Measurements from ENCODE around the gene SHBG. TPM values are rescaled to one million over a fixed set of nuclear protein-coding genes. Genes with fewer than 3 reads are reported as not detected.

The SHBG gene
- under 1 TPM in 1 of 4 donors, not detected in 3; 0.83 TPM for total RNA-seq

GRCh38 chr17:7629939-7630571 is at the start of gene SHBG:
Gene SHBG, plus strand, starts transcription at chr17:7630135. Its CDS starts 38 bp downstream, at chr17:7630173.
- no peaks in the 10 kb centered on the region for H3K36me3 ChIP-seq
- no peaks in the 10 kb centered on the region for H3K9me3 ChIP-seq
- peaks cover 5 to 12% of the 10 kb centered on the region in 2 donors for H3K4me1 ChIP-seq
- H3K27me3 ChIP-seq: no peaks in the 10 kb centered on the region
- intact Hi-C loops (cut with DNase I): loop anchor here (5.0 kb wide), 1 partner anchor 57 kb away; the partner anchor contains the start of genes TP53 and WRAP53
- no peak within 1 kb of the TSS for H3K4me3 ChIP-seq (replicated peaks in 1 of 3)
- TF ChIP-seq CTCF (IDR thresholded peaks at IDR 0.05) (no peak), POLR2A (IDR thresholded peaks at IDR 0.05) (no peak)
- H3K27ac ChIP-seq: no peak within 1 kb of the TSS
- 75% methylated on average over 11 to 13 of the region's 13 CpGs for WGBS, 2 donors
- DNase-seq: no peak

DNA sequence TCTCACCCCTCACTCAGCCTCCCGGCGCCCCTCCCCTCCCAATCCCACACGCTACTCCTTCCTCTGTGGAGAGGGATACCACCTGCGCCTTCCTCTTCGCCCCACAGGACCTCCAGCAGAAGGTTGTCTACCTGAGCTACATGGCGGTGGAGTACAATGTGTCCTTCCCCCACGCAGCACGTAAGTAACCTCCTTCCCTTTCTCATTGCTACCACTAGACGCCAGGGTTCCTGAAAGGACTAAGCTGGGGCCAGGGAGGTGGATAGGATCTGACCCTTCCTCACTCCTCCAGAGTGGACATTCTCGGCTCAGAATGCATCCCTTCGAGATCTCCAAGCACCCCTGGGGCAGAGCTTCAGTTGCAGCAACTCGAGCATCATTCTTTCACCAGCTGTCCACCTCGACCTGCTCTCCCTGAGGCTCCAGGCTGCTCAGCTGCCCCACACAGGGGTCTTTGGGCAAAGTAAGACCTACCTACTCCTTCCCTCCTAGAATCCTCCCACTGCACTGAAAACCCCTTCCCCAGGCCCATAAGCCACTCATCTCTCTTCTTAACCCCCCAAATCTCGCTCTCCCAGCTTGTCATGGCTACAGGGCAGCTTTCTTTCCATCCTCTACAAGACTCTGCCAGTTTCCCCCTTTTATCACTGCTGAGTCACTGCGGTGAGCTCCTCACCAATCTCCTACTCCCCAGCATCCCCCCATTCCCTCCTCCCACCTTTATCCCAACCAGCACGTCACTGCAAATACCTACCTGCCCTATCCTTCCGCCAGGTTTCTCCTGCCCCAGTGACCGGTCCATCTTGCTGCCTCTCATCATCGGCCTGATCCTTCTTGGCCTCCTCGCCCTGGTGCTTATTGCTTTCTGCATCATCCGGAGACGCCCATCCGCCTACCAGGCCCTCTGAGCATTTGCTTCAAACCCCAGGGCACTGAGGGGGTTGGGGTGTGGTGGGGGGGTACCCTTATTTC is 49.0 kb upstream of the SHBG start:
- TF ChIP-seq POLR2A (IDR thresholded peaks at IDR 0.05): no peak
- no peak for TF ChIP-seq CTCF (IDR thresholded peaks at IDR 0.05)
- intact Hi-C loops (cut with DNase I): no loop called here
- no peak for DNase-seq
- no peaks in the 10 kb centered on the region for H3K9me3 ChIP-seq
- peak overlapping the region in 2 of 3 donors; percentile 82 to 85 for H3K27ac ChIP-seq
- WGBS, 2 donors: 84 to 88% methylated on average over 23 of the region's 23 CpGs
- H3K4me1 ChIP-seq: peaks cover 20 to 44% of the 10 kb centered on the region in 2 donors
- H3K27me3 ChIP-seq: no peaks in the 10 kb centered on the region
- H3K4me3 ChIP-seq (replicated peaks in 1 of 3): no peak overlapping the region
- H3K36me3 ChIP-seq: peaks cover 30 to 31% of the 10 kb centered on the region in 2 donors

- Histone ChIP-seq H3K27me3 (no peaks in the 10 kb centered on the region), H3K9me3 (no peaks in the 10 kb centered on the region), H3K36me3 (peaks cover 13 to 21% of the 10 kb centered on the region in 2 donors), H3K27ac (peak overlapping the region; percentile 84 to 97 (median 90)), H3K4me1 (peaks cover 20 to 43% of the 10 kb centered on the region in 2 donors), H3K4me3 (replicated peaks in 1 of 3) (peak overlapping the region in 1 of 3 donors; percentile 49)
- WGBS, 2 donors: 80 to 93% methylated on average over 11 to 22 of the region's 36 CpGs
- no peak for DNase-seq
- intact Hi-C loops (cut with DNase I): no loop called here
- TF ChIP-seq CTCF (IDR thresholded peaks at IDR 0.05) (no peak), POLR2A (IDR thresholded peaks at IDR 0.05) (no peak)
Measured at GRCh38 chr17:7582396-7583252, 47.3 kb upstream of the SHBG start.

- H3K9me3 ChIP-seq: no peaks in the 10 kb centered on the region
- no peaks in the 10 kb centered on the region for H3K27me3 ChIP-seq
- intact Hi-C loops (cut with DNase I): no loop called here
- peak within 1 kb of the TSS; percentile 84 to 97 (median 90) for H3K27ac ChIP-seq
- peak; percentile 96 to 97 for DNase-seq
- H3K4me3 ChIP-seq (replicated peaks in 1 of 3): peak within 1 kb of the TSS; percentile 35 to 49 (median 48)
- peaks cover 20 to 44% of the 10 kb centered on the region in 2 donors for H3K4me1 ChIP-seq
- WGBS, 2 donors: 11 to 16% methylated on average over 50 to 55 of the region's 69 CpGs
- TF ChIP-seq POLR2A (IDR thresholded peaks at IDR 0.05): peak; percentile 5 to 71
- TF ChIP-seq CTCF (IDR thresholded peaks at IDR 0.05): no peak
- H3K36me3 ChIP-seq: peaks cover 4 to 15% of the 10 kb centered on the region in 2 donors
Measured at GRCh38 chr17:7583253-7584109, 46.5 kb upstream of the SHBG start, which contains the start of gene MPDU1. Gene MPDU1, plus strand, starts transcription at chr17:7583852. Its CDS starts 11 bp downstream, at chr17:7583863.

Data from thyroid gland (tissue), 4 donors.